NCI-H2081 treated with DMSO at 0.1 percent for 48 hours (cell line): ENCODE data around the gene POLR2L.

ENCODE experiments used
- DNase-seq: peaks from one replicate; lab custom pipeline; 2025; lab: John Stamatoyannopoulos, UW

Gene POLR2L

DNA sequence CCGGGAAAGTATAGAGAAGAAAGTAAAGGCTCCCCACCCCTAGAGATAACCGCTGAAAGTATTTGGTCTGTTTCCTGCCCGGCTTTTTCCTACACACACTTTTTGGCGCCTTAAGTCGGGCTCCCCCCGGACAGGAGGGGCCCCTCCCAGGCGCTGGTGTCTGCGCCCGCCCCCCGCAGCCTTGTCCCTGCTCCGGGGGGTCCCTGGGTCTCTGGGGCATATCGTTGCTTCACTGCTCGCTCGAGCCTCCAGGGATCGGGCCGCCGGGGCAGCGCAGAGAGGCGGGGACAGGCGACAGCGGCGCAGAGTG is 15.5 kb downstream of the POLR2L start:
- DNase-seq: no peak

GRCh38 chr11:826227-826621 is 16.1 kb downstream of the POLR2L start:
- no peak for DNase-seq

GRCh38 chr11:825366-826226 is 16.7 kb downstream of the POLR2L start:
- no peak for DNase-seq

DNA sequence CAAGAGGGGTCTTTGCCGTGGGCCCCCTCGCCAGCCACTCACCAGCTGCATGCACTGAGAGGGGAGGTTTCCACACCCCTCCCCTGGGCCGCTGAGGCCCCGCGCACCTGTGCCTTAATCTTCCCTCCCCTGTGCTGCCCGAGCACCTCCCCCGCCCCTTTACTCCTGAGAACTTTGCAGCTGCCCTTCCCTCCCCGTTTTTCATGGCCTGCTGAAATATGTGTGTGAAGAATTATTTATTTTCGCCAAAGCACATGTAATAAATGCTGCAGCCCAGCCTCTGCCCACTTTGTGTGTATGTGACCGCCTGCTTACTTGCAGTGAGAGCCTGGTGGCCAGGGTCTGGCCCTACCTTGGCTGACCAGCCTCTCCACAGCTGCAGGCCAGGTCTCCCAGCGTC is 17.4 kb downstream of the POLR2L start:
- no peak for DNase-seq

- DNase-seq: no peak
Measured at GRCh38 chr11:824292-824880, 17.9 kb downstream of the POLR2L start.

DNA sequence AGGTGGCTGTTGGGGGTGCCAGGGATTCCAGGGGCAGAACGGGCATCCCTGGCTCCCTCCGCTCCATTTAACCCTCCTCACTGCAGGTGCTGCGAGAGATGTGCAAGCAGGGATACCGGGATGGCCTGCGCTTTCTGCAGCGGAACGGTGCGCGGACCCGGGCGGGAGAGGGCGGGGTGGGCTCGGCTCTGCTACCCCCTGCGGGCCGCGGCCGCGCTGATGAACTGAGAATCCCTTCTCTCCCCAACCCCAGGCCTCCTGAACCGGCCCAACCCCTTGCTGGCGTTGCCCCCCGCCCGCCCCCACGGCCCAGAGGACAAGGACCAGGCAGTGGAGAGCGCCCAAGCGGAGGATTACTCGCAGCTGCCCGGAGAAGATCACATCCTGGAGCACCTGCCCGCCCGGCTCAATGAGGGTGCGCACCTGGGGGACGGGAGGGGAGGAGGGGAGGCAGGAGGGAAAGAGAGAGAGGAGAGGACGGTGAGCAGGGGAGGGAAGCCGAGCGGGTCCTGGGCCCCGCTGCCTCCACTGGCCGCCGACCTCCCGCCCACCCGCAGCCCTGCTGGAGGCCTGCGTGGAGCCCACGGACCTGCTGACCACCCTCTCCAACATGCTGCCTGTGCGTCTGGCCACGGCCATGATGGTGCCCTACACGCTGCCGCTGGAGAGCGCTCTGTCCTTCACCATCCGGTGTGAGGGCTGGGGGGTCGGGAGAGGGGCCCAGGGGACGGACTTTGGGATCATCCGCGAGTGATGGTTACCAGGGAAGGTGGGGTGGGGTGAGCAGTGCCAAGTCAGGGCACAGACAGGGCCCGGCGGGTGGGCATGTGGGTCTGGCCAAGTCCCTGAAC is 18.7 kb downstream of the POLR2L start:
- DNase-seq: no peak

DNA sequence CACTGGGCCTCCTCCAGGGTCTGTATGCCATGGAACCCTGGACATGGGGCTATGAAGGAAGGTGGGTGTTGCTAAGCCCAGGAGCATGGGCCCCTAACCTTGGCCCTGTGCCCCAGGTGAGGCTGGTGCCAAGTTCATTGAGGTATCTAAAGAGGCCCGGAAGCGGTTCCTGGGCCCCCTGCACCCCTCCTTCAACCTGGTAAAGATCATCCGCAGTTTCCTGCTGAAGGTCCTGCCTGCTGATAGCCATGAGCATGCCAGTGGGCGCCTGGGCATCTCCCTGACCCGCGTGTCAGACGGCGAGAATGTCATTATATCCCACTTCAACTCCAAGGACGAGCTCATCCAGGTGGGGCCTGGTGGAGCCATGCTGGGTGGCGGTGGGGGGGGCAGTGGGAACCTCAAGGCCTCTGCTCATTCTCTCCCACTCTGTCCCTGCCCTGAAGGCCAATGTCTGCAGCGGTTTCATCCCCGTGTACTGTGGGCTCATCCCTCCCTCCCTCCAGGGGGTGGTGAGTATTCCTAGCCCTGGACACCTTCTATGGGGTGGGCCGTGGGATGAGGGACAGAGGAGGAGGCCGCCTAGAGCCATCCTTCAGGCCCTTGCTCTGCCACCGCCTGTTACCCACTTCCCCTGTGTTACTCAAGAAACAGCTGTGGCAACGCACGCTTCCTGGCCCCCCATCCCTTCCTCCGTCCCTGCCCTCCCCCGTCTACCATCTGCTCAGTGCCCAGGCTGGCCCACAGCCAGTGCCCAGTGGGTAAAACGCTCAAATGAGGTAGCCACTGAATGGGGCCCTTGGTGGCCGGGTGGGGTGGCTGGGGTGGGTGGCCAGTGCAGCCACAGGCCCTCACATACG is 20.6 kb downstream of the POLR2L start:
- no peak for DNase-seq

DNA sequence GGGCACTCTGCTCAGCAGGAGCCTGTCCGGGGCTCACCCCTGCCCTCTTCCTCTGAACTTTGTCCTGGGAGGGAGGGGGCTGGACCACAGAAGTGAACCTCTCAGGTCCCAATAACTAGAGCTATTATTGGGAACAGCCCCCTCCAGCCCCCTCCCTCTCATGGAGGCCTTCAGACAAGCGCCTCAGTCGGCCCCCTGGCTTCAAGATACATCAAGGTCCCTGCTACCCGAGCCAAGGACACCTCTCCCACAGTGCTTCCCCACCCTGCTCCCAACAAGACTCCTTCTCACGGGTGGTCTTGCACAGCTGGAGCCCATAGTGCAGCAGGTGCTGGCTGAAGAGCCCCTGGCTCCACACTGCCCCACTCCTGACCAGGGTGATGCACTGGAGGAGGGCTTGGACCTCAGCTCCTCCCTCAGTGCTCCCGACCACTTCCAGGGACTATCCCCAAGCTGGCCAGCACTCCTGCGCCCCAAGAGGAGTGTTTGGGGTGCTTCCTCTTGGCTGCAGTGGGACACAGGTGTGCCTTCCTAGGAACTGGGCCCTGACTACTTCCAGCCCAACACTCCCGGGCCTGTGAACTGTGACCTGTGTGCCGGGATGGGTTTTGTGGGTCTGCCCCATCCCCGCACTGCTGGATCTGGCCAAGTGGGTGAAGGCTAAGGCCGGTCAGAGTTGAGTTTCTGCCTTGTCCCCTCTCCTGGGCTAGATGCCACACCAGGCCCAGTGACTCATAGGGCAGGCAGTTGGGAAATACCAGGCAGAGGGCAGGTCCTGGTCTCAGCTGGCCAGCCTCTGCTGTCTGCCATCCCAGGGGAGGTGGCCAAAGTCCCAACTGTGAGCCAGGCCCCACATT is 21.4 kb downstream of the POLR2L start:
- no peak for DNase-seq

DNA sequence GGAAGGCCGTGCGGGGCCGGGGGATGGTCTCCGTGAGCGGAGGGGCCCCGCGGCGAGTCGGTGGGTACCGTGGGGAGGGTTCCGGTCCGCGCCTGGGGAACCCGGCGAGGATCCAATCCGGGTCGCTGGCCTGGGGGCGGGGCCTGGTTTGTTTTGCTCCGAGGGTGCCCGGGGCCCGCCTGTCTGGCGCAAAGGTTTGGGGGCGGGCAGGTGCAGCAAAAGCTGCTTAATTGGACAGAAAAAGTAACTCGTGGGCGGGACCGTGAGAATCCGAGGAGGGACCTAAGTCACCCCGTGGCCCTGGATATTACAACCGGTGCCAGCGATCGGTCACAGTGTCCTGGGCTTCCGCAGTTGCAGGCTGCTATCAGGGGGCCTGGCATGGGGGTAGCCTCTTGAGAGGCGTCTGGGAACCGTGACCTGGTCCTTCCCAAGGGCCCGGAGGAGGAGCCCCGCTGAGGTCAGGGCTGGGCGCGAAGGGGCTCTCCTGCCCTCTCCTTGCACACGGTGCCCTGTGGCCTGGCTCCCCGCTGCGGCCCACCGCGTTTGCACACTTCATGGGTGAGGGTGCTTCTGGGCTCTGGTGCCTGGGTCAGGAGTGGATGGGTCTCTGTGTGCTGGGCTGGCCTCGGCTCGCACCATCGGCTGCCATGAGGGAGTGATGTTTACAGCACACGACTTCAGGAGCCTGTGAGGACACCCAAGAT is 22.2 kb downstream of the POLR2L start:
- DNase-seq: no peak

- no peak for DNase-seq
Measured at GRCh38 chr11:819129-819931, 23.0 kb downstream of the POLR2L start.

- DNase-seq: no peak
Measured at GRCh38 chr11:818396-819128, 23.8 kb downstream of the POLR2L start, which contains the start of gene PNPLA2. Gene PNPLA2 (plus strand): TSS chr11:818914. CDS start chr11:819719, 805 bp downstream.

GRCh38 chr11:816433-816779 is 25.9 kb downstream of the POLR2L start:
- DNase-seq: no peak

DNA sequence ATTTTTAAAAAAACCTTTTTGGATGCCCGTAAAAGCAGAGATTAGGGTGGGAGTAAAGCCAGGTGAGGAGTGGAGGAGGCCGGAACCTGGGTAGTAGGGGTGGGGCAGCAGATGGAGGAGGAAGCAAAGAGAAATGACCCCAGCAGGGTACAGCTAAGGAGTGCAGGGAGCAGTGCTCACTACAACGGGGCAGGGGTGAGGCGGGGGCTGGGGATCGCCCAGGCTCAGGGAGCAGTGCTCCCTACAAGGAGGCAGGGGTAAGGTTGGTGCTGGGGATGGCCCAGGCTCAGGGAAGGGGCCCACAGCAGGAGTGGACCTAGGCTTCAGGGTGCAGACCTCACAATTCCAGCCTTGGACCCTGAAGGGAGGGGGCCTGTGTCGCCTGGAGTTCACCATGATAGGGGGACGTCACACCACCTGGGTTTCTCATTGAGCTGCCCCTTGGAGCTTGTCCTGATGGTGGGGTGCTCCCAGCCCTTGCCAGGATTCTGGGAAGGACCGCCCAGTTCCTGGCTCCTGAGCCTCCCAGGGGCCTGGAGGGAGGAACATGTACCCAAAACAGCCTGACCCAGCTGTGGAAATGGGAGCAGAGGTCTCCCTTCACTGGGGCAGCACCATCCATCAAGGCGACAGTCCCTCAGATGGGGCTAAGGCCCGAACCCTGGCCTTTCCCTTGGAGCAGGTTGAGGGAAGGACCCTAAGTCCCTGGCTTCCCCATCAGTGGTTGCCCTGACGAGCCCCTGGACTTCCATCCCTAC is 26.5 kb downstream of the POLR2L start:
- no peak for DNase-seq

DNA sequence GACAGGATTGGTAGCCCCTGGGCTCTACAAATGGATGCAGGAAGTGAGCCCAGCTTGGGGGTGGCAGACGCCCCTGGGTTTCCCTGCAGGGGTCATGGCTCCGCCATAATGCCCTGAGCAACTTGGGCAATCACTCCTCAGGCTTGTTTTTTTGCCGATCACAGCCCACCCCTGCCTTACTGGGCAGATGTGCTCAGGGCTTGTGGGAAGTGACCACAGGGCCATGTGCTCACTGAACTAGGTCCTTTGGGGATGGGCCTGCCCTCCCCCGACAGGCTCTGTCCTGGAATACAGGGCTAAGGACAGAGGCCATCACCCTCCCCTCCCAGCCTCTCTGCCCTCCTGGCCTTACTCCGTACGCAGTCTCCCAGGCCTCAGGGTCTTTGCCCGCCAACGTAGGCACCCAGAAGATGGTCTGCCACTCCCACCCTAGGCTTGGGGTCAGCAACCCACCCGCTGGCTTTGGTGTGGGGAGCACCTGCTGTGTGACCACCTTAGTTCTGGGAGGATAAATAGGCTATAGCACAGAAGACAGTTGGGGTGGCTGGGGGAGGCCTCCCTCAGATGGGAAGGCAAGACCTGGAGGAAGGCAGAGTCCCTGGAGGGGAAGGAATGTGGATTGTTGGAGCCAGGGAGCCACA is 28.8 kb downstream of the POLR2L start:
- no peak for DNase-seq

DNA sequence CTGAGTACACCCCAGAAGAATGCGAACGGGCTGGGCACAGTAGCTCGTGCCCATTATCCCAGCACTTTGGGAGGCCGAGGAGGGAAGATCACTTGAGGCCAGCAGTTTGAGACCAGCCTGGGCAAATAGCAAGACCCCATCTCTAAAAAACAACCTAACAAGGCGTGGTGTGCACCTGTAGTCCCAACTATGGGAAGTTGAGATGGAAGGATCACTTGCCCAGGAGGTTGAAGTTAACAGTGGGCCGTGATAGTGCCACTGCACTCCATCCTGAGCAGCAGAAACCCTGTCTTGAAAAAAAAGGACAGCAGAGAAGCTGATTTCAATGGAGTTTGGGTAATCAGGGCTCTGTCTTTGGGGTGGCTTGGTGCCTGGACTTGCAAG is 29.3 kb downstream of the POLR2L start:
- DNase-seq: no peak

DNA sequence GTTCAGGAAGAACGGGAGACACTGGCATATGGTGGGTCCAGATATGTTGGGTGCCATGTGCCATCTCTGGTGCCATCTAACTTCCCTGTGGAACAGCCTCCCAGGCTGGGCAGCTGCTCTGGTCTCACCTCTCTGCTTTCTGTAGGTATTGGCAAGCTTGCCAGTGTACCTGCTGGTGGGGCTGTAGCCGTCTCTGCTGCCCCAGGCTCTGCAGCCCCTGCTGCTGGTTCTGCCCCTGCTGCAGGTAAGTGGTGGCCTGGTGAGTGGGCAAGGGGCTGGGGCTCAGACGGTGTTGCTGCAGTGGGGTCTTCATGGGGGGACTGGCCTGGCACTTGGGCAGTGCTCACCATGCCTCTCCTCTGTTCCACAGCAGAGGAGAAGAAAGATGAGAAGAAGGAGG is 29.9 kb downstream of the POLR2L start:
- no peak for DNase-seq

DNA sequence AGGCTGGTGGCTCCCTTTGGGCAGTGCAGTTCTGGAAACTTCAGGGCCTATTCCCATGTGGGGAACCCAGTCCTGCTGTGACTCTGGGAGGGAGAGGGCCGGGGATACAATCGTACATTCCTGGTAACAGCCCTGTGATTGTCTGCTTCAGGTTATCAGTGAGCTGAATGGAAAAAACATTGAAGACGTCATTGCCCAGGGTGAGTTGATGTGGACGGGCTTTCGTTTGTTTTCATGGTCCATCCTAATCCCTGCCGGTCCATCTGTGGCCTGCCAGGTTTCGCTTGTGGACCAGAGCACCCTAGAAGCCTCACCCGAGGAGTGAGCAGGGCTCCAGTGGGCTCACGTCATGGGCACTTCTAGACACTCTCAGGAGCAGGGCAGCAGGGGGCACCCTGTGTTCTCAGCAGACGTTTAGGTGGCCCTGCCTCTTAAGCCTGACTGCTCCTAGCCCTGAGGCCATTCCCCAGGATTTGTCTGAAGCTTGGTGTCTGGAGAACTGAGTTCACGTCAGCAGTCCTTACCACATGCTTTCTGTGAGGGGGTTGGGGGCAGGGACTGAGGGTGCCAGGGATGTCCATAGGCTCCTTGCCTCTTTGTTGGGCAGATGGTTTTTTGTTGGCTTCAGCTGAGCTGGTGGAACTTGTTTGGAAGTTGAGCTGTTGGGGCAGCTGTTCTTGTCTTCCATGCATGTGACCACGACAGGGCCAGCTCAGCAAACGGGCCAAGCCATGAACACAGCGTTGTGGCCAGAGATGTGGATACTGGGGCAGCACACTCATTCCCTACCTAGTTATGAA is 30.7 kb downstream of the POLR2L start:
- DNase-seq: no peak
